Urinary bladder (tissue), 4 donors: ENCODE results near the gene SETDB2. TPM values are rescaled to one million over a fixed set of nuclear protein-coding genes. Genes with fewer than 3 reads are reported as not detected.

Experiments
- DNase-seq: peaks from one replicate; pipeline ENCODE4 v3.0.0-alpha.2; 2015; ENCODE audit errors: extremely low spot score
- H3K27ac ChIP-seq: one replicate; pipeline ENCODE4 v1.5.1; 2013; ENCODE audit warnings: low read depth, mild to moderate bottlenecking, moderate library complexity
- H3K36me3 ChIP-seq: one replicate; pipeline ENCODE4 v1.6.1; 2013; ENCODE audit warnings: mild to moderate bottlenecking, moderate library complexity; ENCODE audit not compliant: insufficient read depth
- H3K4me1 ChIP-seq: one replicate; pipeline ENCODE4 v1.6.1; 2013; ENCODE audit warnings: mild to moderate bottlenecking, moderate library complexity; ENCODE audit not compliant: insufficient read depth
- H3K4me3 ChIP-seq: one replicate; pipeline ENCODE4 v1.5.1; 2013; ENCODE audit warnings: low read depth, low read length
- WGBS: extraction: QIAGEN DNeasy Blood & Tissue Kit; methylation state at CpG from one replicate; pipeline ENCODE4 v1.1.7; 2013; 5-methylcytosine and 5-hydroxymethylcytosine counted together
- polyA plus RNA-seq: library from polyadenylated mRNA; stranded (reverse); fragments of 200-250 nt; gene quantifications from one replicate; pipeline ENCODE4 v1.2.3, GENCODE V29; 2013
- total RNA-seq: library from RNA; depleted of rRNA; stranded (reverse); fragments of >200 nt; gene quantifications from one replicate; pipeline ENCODE4 v1.2.3, GENCODE V29; 2014
- donor health status: healthy with polysubstance abuse.
- donor health status: healthy.

SETDB2 gene
- total and polyA plus RNA-seq, 2 donors = 5.9 to 26.1 TPM

GRCh38 chr13:49538404-49538803, 94.3 kb downstream of the SETDB2 start:
- 95% methylated on average over 2 of the region's 2 CpGs for WGBS
- no peak for DNase-seq
- H3K36me3 ChIP-seq = peaks cover 2% of the 10 kb centered on the region

GRCh38 chr13:49539313-49539712, 95.2 kb downstream of the SETDB2 start:
- Histone ChIP-seq H3K4me3 (no peak overlapping the region), H3K4me1 (no peaks in the 10 kb centered on the region), H3K27ac (no peak overlapping the region), H3K36me3 (peaks cover 4% of the 10 kb centered on the region)
- DNase-seq = no peak
- 63% methylated on average over 5 of the region's 5 CpGs for WGBS

More at GRCh38 chr13:49538404-49538803, 94.3 kb downstream of the SETDB2 start:
- H3K27ac ChIP-seq = no peak overlapping the region
- H3K4me3 ChIP-seq = no peak overlapping the region
- H3K4me1 ChIP-seq = no peaks in the 10 kb centered on the region

- Histone ChIP-seq H3K27ac (no peak overlapping the region), H3K4me1 (no peaks in the 10 kb centered on the region), H3K4me3 (no peak overlapping the region), H3K36me3 (peaks cover 4% of the 10 kb centered on the region)
- DNase-seq = no peak
- 85% methylated on average over 3 of the region's 3 CpGs for WGBS
These were observed 95.7 kb downstream of the SETDB2 start for GRCh38 chr13:49539746-49540145.

GRCh38 chr13:49540552-49540951, 96.5 kb downstream of the SETDB2 start:
- Histone ChIP-seq H3K4me1 (no peaks in the 10 kb centered on the region), H3K27ac (no peak overlapping the region), H3K36me3 (peaks cover 4% of the 10 kb centered on the region), H3K4me3 (no peak overlapping the region)
- WGBS = 72% methylated on average over 7 of the region's 7 CpGs
- DNase-seq = no peak

GRCh38 chr13:49543656-49544055, 99.6 kb downstream of the SETDB2 start:
- Histone ChIP-seq H3K36me3 (peaks cover 4% of the 10 kb centered on the region), H3K27ac (no peak overlapping the region), H3K4me1 (peaks cover 2% of the 10 kb centered on the region), H3K4me3 (no peak overlapping the region)
- no peak for DNase-seq
- 94% methylated on average over 3 of the region's 3 CpGs for WGBS

Other genes starting within 250 kb of the SETDB2 start
- gene MLNR, start 223.9 kb upstream of the SETDB2 start, total RNA-seq = not detected
- not detected for gene MLNR, start 223.9 kb upstream of the SETDB2 start, polyA plus RNA-seq
- 6.6 TPM for gene CDADC1, start 196.3 kb upstream of the SETDB2 start, total RNA-seq
- gene CDADC1, start 196.3 kb upstream of the SETDB2 start, polyA plus RNA-seq = 7.2 TPM
- gene CAB39L, start 210 bp upstream of the SETDB2 start, total RNA-seq = 38.7 TPM
- 39.3 TPM for gene CAB39L, start 210 bp upstream of the SETDB2 start, polyA plus RNA-seq
- 38.1 TPM for gene PHF11, start 51.7 kb downstream of the SETDB2 start, total RNA-seq
- gene PHF11, start 51.7 kb downstream of the SETDB2 start, polyA plus RNA-seq = 41.2 TPM
- gene RCBTB1, start 141.3 kb downstream of the SETDB2 start, total RNA-seq = 13.1 TPM
- 10.6 TPM for gene RCBTB1, start 141.3 kb downstream of the SETDB2 start, polyA plus RNA-seq
- 0.69 TPM for gene ARL11, start 184.2 kb downstream of the SETDB2 start, total RNA-seq
- gene ARL11, start 184.2 kb downstream of the SETDB2 start, polyA plus RNA-seq = 0.67 TPM
- gene EBPL, start 247.2 kb downstream of the SETDB2 start, total RNA-seq = 38.2 TPM
- gene EBPL, start 247.2 kb downstream of the SETDB2 start, polyA plus RNA-seq = 54.5 TPM